Retinal pigment epithelial cell (primary cell): ENCODE measurements around the gene SKAP2.

Source experiments
- DNase-seq: peaks from one replicate; pipeline ENCODE4 v3.0.0-alpha.2; 2010; ENCODE audit warnings: low read depth
- H3K4me3 ChIP-seq: 2 replicates; pipeline ENCODE4 v1.5.1; 2011; ENCODE audit warnings: mild to moderate bottlenecking, low read length, control low read depth, moderate library complexity
- CTCF ChIP-seq: conservative IDR thresholded peaks from 2 replicates; pipeline ENCODE4 v1.5.1; 2011; ENCODE audit warnings: low read depth, low read length, control low read depth, inconsistent platforms

The SKAP2 gene

GRCh38 chr7:26724795-26725194, 139.6 kb downstream of the SKAP2 start:
- DNase-seq: no peak
- TF ChIP-seq CTCF: no peak
- no peak overlapping the region for H3K4me3 ChIP-seq

- no peak overlapping the region for H3K4me3 ChIP-seq
- no peak for TF ChIP-seq CTCF
- DNase-seq: no peak
These were observed 141.3 kb downstream of the SKAP2 start for GRCh38 chr7:26723129-26723528.

- TF ChIP-seq CTCF: no peak
- H3K4me3 ChIP-seq: no peak overlapping the region
- no peak for DNase-seq
These were observed 142.9 kb downstream of the SKAP2 start for GRCh38 chr7:26721450-26721849.

GRCh38 chr7:26718063-26718462, 146.3 kb downstream of the SKAP2 start:
- DNase-seq: no peak
- no peak for TF ChIP-seq CTCF

GRCh38 chr7:26714438-26714837, 150.0 kb downstream of the SKAP2 start:
- H3K4me3 ChIP-seq: no peak overlapping the region
- DNase-seq: no peak
- TF ChIP-seq CTCF: no peak

More at GRCh38 chr7:26718063-26718462, 146.3 kb downstream of the SKAP2 start:
- H3K4me3 ChIP-seq: no peak overlapping the region

GRCh38 chr7:26714006-26714405, 150.4 kb downstream of the SKAP2 start:
- DNase-seq: no peak
- TF ChIP-seq CTCF: no peak
- no peak overlapping the region for H3K4me3 ChIP-seq

- DNase-seq: no peak
- TF ChIP-seq CTCF: no peak
- H3K4me3 ChIP-seq: no peak overlapping the region
These were observed 155.0 kb downstream of the SKAP2 start for GRCh38 chr7:26709210-26709990.
